SU-DHL-6 (cell line): Measurements from ENCODE around the gene RAPGEF5.

Source experiments
- H2AFZ ChIP-seq: fragments of 200-600 bp; sonication (generic); 2 replicates; pipeline ENCODE4 v1.6.1; 2014; ENCODE audit warnings: low read depth, mild to moderate bottlenecking, moderate library complexity, mixed read lengths, antibody characterized with exemption, low read length; ENCODE audit not compliant: severe bottlenecking
- H3F3A ChIP-seq: fragments of 200-600 bp; shearing (Covaris generic); 2 replicates; pipeline ENCODE4 v1.6.0; 2016; ENCODE audit warnings: antibody characterized with exemption, mild to moderate bottlenecking; ENCODE audit not compliant: insufficient read depth
- H3K27ac ChIP-seq: fragments of 200-600 bp; sonication (generic); 2 replicates; pipeline ENCODE4 v1.5.1; 2016; ENCODE audit warnings: low read depth, mild to moderate bottlenecking, low read length, moderate library complexity, mixed read lengths
- H3K27me3 ChIP-seq: fragments of 200-600 bp; sonication (generic), shearing (Covaris generic); 2 replicates; pipeline ENCODE4 v1.6.0; 2014; ENCODE audit warnings: mild to moderate bottlenecking, low read length
- H3K36me3 ChIP-seq: fragments of 200-600 bp; sonication (generic); 2 replicates; pipeline ENCODE4 v1.6.1; 2014; ENCODE audit warnings: mild to moderate bottlenecking, low read length, mixed read lengths
- H3K4me2 ChIP-seq: fragments of 300-600, 200-600 bp; shearing (Covaris generic), sonication (generic); 2 replicates; pipeline ENCODE4 v1.6.0; 2014; ENCODE audit warnings: low read length, low read depth, mild to moderate bottlenecking; ENCODE audit not compliant: poor library complexity, severe bottlenecking
- H3K4me3 ChIP-seq: fragments of 200-600 bp; sonication (generic); 2 replicates; pipeline ENCODE4 v1.5.1; 2014; ENCODE audit warnings: antibody characterized with exemption, low read length, mild to moderate bottlenecking, mixed read lengths; ENCODE audit not compliant: insufficient read depth, poor library complexity, severe bottlenecking
- H3K79me2 ChIP-seq: fragments of 200-600 bp; sonication (generic); 2 replicates; pipeline ENCODE4 v1.6.1; 2014; ENCODE audit warnings: mild to moderate bottlenecking, low read length, moderate library complexity; ENCODE audit not compliant: insufficient read depth
- H3K9ac ChIP-seq: fragments of 200-600 bp; sonication (generic); 2 replicates; pipeline ENCODE4 v1.7.0; 2014; ENCODE audit warnings: mild to moderate bottlenecking, low read length
- H3K9me2 ChIP-seq: fragments of 200-600 bp; sonication (generic); replicated peaks from 2 replicates; pipeline ENCODE4 v1.6.1; 2014; ENCODE audit warnings: low read length; ENCODE audit not compliant: insufficient read depth
- H3K9me3 ChIP-seq: fragments of 200-600 bp; sonication (generic); 2 replicates; pipeline ENCODE4 v1.6.1; 2014; ENCODE audit warnings: low read length, mixed read lengths; ENCODE audit not compliant: insufficient read depth
- H4K20me1 ChIP-seq: fragments of 200-600 bp; sonication (generic); 2 replicates; pipeline ENCODE4 v1.6.1; 2014; ENCODE audit warnings: low read depth, mild to moderate bottlenecking, antibody characterized with exemption, low read length, moderate library complexity, mixed read lengths
- EZH2phosphoT487 ChIP-seq: fragments of 200-600 bp; sonication (generic), shearing (Covaris generic); conservative IDR thresholded peaks from 2 replicates; pipeline ENCODE4 v1.6.1; 2018; ENCODE audit warnings: mild to moderate bottlenecking, antibody characterized with exemption, low read length, moderate library complexity, mixed read lengths
- TF ChIP-seq, protein P1 (sequence below): fragments of 200-600 bp; sonication (generic); IDR thresholded peaks from one replicate; pipeline ENCODE4 v1.5.1; 2017; ENCODE audit warnings: antibody characterized with exemption, mild to moderate bottlenecking, low read length, moderate library complexity; ENCODE audit not compliant: insufficient read depth, poor library complexity, severe bottlenecking

Gene RAPGEF5

GRCh38 chr7:22202141-22202540 lies 154.8 kb downstream of the RAPGEF5 start:
- Histone ChIP-seq H3K36me3 (no peaks in the 10 kb centered on the region), H3K9ac (no peak overlapping the region), H4K20me1 (no peaks in the 10 kb centered on the region), H3K79me2 (no peaks in the 10 kb centered on the region), H3K9me2 (no peaks in the 10 kb centered on the region), H2AFZ (no peak overlapping the region), H3K4me3 (no peak overlapping the region), H3K27me3 (no peaks in the 10 kb centered on the region), H3F3A (no peaks in the 10 kb centered on the region), H3K4me2 (no peak overlapping the region), H3K27ac (no peak overlapping the region), H3K9me3 (no peaks in the 10 kb centered on the region)
- TF ChIP-seq EZH2phosphoT487: no peak
- TF ChIP-seq, protein P1, sequence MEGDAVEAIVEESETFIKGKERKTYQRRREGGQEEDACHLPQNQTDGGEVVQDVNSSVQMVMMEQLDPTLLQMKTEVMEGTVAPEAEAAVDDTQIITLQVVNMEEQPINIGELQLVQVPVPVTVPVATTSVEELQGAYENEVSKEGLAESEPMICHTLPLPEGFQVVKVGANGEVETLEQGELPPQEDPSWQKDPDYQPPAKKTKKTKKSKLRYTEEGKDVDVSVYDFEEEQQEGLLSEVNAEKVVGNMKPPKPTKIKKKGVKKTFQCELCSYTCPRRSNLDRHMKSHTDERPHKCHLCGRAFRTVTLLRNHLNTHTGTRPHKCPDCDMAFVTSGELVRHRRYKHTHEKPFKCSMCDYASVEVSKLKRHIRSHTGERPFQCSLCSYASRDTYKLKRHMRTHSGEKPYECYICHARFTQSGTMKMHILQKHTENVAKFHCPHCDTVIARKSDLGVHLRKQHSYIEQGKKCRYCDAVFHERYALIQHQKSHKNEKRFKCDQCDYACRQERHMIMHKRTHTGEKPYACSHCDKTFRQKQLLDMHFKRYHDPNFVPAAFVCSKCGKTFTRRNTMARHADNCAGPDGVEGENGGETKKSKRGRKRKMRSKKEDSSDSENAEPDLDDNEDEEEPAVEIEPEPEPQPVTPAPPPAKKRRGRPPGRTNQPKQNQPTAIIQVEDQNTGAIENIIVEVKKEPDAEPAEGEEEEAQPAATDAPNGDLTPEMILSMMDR: no peak

DNA sequence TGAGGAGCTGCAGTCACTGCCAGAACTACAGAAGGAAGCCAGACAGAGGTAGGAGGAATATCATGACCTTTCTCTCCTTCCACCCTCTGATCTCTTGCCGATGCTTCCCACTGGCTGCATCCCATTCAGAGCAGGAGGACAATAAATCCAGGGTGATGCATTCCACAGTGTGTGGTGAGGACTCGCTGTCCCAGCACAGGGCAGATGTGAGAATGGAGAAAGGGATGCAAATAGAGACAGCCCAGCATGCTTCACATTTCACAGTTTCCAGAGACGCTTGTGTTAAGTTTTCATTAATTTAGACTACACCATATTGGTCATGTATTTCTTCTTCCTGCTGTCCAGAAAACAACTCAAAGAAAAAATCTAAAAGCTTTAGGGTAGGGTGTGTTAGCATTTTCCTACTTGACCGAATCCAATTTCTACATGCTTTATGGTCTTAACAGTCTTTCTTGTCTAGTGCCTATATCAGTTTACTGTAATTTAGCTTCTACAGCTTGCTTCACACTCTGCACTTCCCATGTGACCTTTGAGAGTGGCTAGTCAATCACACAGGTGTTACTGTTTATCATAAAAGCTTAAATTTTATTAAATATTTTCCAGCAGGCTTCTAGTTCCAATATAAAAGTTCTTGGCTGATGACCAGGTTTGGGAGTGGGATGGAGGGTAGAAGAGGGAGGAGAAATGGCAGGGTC lies 155.6 kb downstream of the RAPGEF5 start:
- H3K36me3 ChIP-seq: no peaks in the 10 kb centered on the region

GRCh38 chr7:22200777-22201176 lies 156.2 kb downstream of the RAPGEF5 start:
- Histone ChIP-seq H3F3A (no peaks in the 10 kb centered on the region), H3K36me3 (no peaks in the 10 kb centered on the region), H2AFZ (no peak overlapping the region), H3K79me2 (no peaks in the 10 kb centered on the region), H3K9me3 (no peaks in the 10 kb centered on the region), H3K27me3 (no peaks in the 10 kb centered on the region), H3K9ac (no peak overlapping the region), H3K9me2 (no peaks in the 10 kb centered on the region), H4K20me1 (no peaks in the 10 kb centered on the region), H3K4me3 (no peak overlapping the region), H3K27ac (no peak overlapping the region), H3K4me2 (no peak overlapping the region)
- TF ChIP-seq, protein P1: no peak
- no peak for TF ChIP-seq EZH2phosphoT487

More for the DNA sequence above, 155.6 kb downstream of the RAPGEF5 start:
- Histone ChIP-seq H4K20me1 (no peaks in the 10 kb centered on the region), H3K79me2 (no peaks in the 10 kb centered on the region), H3K27ac (no peak overlapping the region), H3F3A (no peaks in the 10 kb centered on the region), H3K27me3 (no peaks in the 10 kb centered on the region), H3K9me3 (no peaks in the 10 kb centered on the region), H3K4me2 (no peak overlapping the region), H3K4me3 (no peak overlapping the region), H3K9ac (no peak overlapping the region), H3K9me2 (no peaks in the 10 kb centered on the region), H2AFZ (no peak overlapping the region)
- TF ChIP-seq, protein P1: no peak
- TF ChIP-seq EZH2phosphoT487: no peak
